Peyer's patch (tissue), 4 donors: ENCODE measurements around the gene GUCY1A2.

ENCODE experiments used
- CTCF ChIP-seq, 6 experiments: fragments of 450-650 bp in 4 of 6; fragments of 200-600 bp in 2 of 6; sonication (generic) in 1 of 6; IDR thresholded peaks; one replicate each; pipeline ENCODE4 v1.5.1; 2017 to 2019; ENCODE audit warnings: antibody characterized with exemption in 6 of 6, mild to moderate bottlenecking in 3 of 6, moderate library complexity in 1 of 6
- POLR2A ChIP-seq, 2 donors: fragments of 450-650 bp; IDR thresholded peaks; one replicate each; pipeline ENCODE4 v1.5.1; 2017; ENCODE audit warnings: antibody characterized with exemption in 2 of 2, mild to moderate bottlenecking in 2 of 2, moderate library complexity in 2 of 2

GRCh38 chr11:106770489-106771085 is 247.7 kb downstream of the GUCY1A2 start:
- TF ChIP-seq POLR2A (IDR thresholded peaks at IDR 0.05) = no peak
- TF ChIP-seq CTCF (IDR thresholded peaks at IDR 0.05) = no peak
